GM12891 (cell line): Measurements from ENCODE around the gene KANSL3.
"Not testable (repeated sequence)": the region's sequence is repeated elsewhere in the genome, so short reads cannot be mapped to it uniquely, and the experiment has no call there.

Experiments
- DNase-seq: peaks from one replicate; pipeline ENCODE4 v3.0.0; 2011; ENCODE audit warnings: low spot score; ENCODE audit not compliant: insufficient read length
- FAIRE-seq: peaks from 2 replicates; lab custom pipeline; 2011; peaks lifted over from hg19 to GRCh38; lab: Jason Lieb, UNC
- PAX5 ChIP-seq: IDR thresholded peaks from 2 replicates; pipeline ENCODE4 v1.6.1; 2011; ENCODE audit warnings: low read length, moderate library complexity, mild to moderate bottlenecking; ENCODE audit not compliant: insufficient read depth, severe bottlenecking
- POLR2A ChIP-seq: IDR thresholded peaks from 2 replicates; pipeline ENCODE4 v1.6.1; 2011; ENCODE audit warnings: low read depth, low read length, control low read depth
- POLR2AphosphoS5 ChIP-seq: IDR thresholded peaks from 2 replicates; pipeline ENCODE4 v1.6.1; 2011; ENCODE audit warnings: low read depth, low read length, control low read depth
- POU2F2 ChIP-seq: IDR thresholded peaks from 2 replicates; pipeline ENCODE4 v1.6.1; 2011; ENCODE audit warnings: low read depth, mild to moderate bottlenecking, control low read depth, low read length, moderate library complexity
- SPI1 ChIP-seq: IDR thresholded peaks from 2 replicates; pipeline ENCODE4 v1.6.1; 2011; ENCODE audit warnings: low read depth, low read length, control low read depth
- TAF1 ChIP-seq: IDR thresholded peaks from 2 replicates; pipeline ENCODE4 v1.6.1; 2011; ENCODE audit warnings: low read depth, low read length, control low read depth

Gene KANSL3

DNA sequence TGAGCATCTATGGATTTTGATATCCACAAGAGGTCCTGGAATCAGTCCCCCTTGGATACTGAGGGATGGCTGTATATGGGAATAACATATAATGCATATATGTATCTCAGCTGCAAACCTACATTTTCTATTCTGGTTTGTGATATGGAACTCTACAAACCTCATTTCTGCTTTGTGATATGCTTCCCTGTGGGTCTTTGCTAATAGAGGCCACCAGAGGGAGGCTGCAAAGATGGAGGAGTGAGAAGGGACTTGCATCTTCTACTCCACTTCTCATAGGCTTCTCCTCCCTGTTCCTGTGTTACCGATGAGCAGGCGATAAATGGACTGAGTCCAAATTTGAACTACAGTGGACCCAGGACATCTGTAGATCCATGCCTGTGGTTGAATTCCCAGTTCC lies 63.7 kb downstream of the KANSL3 start:
- DNase-seq = no peak
- TF ChIP-seq POLR2A (no peak), SPI1 (no peak), POU2F2 (no peak), TAF1 (no peak), POLR2AphosphoS5 (no peak), PAX5 (no peak)
- no peak for FAIRE-seq

DNA sequence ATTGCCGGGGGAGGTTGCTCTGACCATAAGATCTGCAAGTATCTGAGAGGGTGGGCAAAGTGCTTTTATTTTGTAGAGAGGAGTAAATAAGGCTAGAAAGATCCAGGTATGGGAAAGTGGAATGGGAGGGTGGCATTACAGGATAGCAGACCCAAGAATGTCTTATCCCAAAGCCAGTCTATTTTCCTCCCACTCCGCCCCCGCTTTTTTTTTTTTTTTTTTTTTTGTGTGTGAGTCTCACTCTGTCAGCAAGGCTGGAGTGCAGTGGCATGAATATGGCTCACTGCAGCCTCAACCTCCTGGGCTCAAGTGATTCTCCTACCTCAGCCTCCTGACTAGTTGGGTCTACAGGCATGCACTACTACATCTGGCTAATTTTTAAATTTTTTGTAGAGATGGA lies 70.0 kb downstream of the KANSL3 start:
- DNase-seq (no peak), FAIRE-seq (no peak)
- no peak for TF ChIP-seq POLR2A
- TF ChIP-seq PAX5 = no peak
- TF ChIP-seq TAF1 = no peak
- no peak for TF ChIP-seq SPI1
- no peak for TF ChIP-seq POLR2AphosphoS5
- no peak for TF ChIP-seq POU2F2

DNA sequence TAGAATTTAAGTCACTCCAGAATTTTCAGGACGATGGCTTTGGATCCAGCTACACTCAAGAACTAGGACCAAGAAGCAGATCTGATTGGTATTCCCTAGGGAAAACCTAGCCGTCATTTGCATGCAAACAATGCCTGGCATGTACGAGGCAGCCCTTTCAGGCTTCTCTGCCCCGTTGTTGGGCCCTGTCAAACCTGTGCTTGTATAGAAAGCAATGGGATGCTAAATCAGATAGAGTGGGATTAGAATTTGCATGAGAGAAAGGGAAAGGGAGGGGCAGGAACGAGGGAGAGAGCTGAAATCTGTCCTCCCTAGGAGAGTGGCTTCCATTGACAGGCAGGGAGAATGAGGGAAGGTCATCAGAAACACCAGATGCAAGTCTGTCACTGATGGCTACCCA lies 73.0 kb downstream of the KANSL3 start:
- FAIRE-seq (no peak), DNase-seq (no peak)
- no peak for TF ChIP-seq POLR2A
- no peak for TF ChIP-seq POLR2AphosphoS5
- no peak for TF ChIP-seq SPI1
- TF ChIP-seq TAF1 = no peak
- TF ChIP-seq PAX5 = no peak
- TF ChIP-seq POU2F2 = no peak

DNA sequence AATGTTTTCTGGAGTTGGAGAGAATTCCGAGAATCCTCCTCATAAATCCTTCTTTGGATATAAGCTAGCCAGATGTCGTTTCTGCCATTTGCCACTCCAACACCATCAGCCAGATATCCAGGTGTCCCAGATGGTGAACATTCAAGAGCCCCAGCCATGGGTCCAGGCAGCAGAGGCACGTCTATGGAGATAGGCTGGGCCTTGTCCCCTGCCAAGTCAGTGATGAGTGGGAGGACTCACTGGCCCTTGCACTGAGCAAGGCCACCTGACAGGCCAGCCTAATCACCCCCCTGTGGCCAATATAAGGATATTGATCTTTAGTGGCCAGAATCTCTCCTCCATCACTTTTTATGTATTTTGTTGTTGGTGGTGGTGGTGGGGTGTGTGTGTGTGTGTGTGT lies 73.5 kb downstream of the KANSL3 start:
- FAIRE-seq = no peak
- TF ChIP-seq SPI1 (no peak), PAX5 (no peak), TAF1 (no peak), POLR2AphosphoS5 (no peak), POLR2A (no peak), POU2F2 (no peak)
- no peak for DNase-seq

DNA sequence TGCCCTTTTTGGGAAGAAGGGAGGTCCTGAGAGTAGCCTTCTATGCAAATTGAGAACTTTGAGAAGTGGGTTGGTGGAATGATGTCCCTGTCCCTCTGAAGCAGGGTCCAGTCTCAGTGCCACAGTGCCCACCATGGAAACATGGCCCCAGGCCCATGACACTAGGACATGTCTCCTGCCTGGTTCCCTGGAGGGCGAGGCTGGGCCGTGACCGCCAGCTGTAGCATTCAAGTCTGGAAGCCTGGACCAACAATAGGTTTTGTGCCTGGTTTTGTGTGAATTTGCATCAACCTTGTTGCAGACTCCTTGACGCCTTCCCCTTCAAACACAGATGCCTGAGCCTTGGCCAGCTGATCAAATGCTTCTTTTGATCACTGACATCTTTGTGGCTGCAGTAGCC lies 74.1 kb downstream of the KANSL3 start:
- no peak for FAIRE-seq
- TF ChIP-seq PAX5 = no peak
- TF ChIP-seq TAF1 = no peak
- TF ChIP-seq POLR2A = no peak
- no peak for TF ChIP-seq POU2F2
- TF ChIP-seq POLR2AphosphoS5 = no peak
- TF ChIP-seq SPI1 = no peak
- no peak for DNase-seq

DNA sequence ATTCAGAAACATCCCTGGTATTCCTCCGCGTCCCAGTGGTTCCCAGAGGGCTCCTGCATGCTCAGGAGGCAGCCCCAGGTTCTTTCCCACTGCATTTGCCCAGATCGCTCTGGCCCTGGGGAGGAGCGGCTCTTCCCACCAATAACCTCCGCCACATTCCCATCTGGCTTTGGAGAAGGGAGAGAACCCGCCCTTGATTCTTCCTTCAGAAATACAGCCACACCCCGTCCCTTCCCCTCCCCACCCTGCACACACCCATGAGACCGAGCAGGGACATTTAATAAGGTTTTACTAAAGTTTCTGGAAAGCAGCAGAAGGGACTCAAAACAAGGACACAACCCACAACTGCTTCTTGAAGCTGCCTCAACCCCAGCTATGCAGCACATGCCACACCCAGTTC lies 79.6 kb downstream of the KANSL3 start:
- FAIRE-seq (no peak), DNase-seq (no peak)
- TF ChIP-seq POU2F2 = no peak
- no peak for TF ChIP-seq POLR2A
- TF ChIP-seq TAF1 = no peak
- no peak for TF ChIP-seq POLR2AphosphoS5
- no peak for TF ChIP-seq PAX5
- TF ChIP-seq SPI1 = no peak

DNA sequence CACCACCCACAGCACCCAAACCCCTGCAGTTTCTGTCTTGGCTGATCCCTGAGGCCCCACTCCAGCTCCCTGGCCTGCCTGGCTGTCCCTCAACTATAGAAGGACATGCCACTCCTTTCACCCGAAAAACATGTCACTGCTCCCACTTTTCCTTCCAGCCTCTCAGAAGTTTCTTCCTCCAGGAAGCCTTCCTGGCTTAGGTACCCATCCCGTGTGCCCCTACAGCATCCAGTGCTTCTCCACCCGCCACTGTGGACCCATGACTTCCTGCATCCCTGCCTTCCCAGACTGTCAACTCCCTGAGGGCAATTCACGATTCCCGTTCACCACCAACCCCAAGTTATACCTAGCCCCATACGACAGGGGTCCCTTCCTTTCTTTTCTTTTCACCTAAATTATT lies 80.1 kb downstream of the KANSL3 start:
- DNase-seq = no peak
- no peak for FAIRE-seq
- TF ChIP-seq PAX5 (no peak), POLR2AphosphoS5 (no peak), POU2F2 (no peak)

DNA sequence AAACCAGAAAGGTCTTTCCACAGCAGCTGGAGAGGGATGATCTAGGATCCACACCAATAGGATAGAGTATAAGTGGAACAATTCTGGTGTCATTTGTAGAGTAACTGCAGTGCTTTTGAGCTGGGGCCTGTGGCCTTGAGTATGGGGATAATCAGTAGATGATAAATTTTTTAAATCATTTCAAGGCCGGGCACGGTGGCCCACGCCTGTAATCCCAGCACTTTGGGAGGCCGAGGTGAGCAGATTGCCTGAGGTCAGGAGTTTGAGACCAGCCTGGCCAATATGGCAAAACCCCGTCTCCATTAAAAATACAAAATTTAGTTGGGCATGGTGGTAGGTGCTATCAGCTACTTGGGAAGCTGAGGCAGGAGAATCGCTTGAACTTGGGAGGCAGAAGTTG lies 80.7 kb downstream of the KANSL3 start:
- not testable (repeated sequence) for FAIRE-seq, DNase-seq

DNA sequence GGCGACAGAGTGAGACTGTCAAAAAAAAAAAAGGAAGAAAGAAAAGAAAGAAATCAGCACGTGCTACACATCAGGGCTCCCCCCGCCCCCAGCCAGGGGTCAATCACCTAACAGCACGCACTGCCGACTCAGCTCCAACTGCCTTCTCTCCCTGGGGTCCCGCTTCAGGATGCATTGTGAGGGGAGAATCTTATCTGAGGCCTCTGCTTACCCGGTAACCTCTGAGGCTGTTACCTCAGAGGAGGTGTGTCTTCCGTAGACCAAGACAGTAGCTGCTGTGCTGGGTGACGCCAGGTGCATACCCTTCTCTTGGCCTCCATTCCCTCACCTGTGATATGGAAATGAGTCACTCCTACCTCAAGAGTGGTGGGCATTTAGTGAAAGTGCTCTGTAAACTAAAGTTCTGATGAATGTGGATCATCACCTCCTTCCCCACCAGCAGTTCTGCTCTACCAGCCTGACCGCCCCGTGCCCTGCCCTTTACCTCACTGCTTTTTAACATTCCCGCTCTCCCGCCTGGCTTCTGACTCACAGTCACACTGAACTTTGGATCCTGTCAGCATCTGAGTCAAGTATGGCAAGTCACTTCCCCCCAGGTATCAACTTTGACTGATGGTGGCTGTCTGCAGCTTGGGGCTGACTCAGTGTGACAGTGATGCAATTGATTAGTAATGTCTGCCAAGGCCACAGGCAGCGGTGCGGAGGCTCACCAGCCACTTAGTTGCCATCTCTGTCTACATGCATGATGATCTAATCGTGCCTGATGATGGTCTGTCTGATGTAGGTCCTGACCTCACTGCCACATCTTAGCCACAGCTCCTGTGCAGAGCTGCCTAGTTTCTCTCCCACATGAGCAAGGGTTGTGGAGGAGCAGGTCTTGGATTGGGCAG lies 81.4 kb downstream of the KANSL3 start:
- TF ChIP-seq TAF1 = no peak
- peak; percentile 43; the same call in 1 of the 2 replicates for TF ChIP-seq SPI1
- DNase-seq (no peak), FAIRE-seq (peak; percentile 63)

DNA sequence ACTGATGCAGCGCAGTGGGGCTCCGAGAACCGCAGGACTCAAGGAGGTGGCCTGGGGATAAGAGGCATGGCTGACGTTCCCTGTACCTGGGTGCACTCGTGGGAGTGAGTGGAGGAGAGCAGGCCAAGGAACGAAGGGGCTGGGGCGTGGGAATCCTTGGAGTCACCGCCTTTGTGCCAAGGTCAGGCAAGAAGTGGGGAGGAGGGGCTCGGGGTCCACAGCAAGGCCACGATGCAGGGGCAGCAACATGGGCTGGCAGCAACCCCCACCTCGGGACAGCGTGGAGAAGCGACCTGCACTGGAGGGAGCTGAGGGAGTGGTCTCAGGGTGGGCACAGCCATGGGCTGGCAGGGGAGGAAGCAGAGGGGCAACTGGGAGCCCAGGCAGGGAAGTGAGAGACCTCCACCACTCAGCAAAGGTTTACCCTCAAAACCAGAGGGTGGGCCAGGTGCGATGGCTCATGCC lies 82.9 kb downstream of the KANSL3 start:
- TF ChIP-seq TAF1 (no peak), POLR2A (no peak), SPI1 (no peak), POLR2AphosphoS5 (no peak), POU2F2 (no peak), PAX5 (no peak)
- FAIRE-seq = no peak

More for the DNA sequence above, 82.9 kb downstream of the KANSL3 start:
- DNase-seq = no peak
